Stimulated activated naive CD4-positive, alpha-beta T cell treated with Interleukin-2 at 50 U/mL for 16 hours (primary cell): ENCODE results near the gene MYBPC2.
A peak's percentile ranks its signal among the peaks of the same experiment; 100 is the strongest.
"Not testable (repeated sequence)": the region's sequence is repeated elsewhere in the genome, so short reads cannot be mapped to it uniquely, and the experiment has no call there.

Experiments used
- DNase-seq: peaks from one replicate; lab custom pipeline; 2025; lab: John Stamatoyannopoulos, UW

The MYBPC2 gene

DNA sequence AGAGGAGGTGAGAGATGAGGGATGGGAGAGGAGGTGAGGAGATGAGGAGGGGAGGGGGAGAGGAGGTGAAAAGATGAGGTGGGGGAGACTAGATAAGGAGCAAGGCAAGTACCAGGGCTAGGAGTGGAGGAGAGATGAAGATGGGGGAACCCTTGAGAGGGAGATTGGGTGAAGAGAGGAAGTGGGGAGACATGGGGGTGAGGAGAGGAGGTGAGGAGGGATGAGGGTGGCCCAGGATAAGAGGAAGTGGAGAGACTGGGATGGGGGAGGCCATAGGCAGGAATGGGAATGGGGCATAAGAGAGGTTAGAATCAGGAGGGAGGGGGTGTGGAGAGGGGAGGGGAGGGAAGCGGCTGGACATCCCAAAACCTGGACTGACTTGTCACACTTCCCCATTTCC lies 26.9 kb downstream of the MYBPC2 start:
- DNase-seq, result no peak

DNA sequence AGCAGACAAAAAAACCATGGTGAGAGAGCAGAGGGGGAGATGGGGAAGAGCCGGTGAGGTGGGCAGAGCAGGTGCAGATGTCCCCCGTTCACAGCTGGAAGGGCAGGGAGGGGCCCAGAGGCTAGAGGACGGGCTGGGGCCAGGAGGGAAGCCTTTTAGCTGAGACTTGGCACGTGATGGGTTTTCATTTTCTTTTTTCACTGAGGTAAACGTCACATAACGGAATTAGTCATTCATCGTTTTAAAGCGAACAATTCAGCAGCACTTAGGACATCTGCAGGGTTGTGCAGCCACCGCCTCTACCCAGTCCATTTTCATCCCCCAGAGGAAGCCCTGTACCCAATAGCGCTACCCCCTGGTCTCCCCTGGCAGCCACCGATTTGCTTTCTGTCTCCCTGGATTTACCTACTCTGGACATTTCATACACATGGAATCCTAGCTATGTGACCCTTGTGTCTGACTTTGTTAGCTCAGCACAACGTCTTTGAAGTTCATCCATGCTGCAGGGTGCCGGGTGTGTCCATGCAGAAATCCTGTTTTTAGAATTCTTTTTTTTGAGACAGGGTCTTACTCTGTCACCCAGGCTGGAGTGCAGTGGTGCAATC lies 27.6 kb downstream of the MYBPC2 start:
- DNase-seq, result no peak

DNA sequence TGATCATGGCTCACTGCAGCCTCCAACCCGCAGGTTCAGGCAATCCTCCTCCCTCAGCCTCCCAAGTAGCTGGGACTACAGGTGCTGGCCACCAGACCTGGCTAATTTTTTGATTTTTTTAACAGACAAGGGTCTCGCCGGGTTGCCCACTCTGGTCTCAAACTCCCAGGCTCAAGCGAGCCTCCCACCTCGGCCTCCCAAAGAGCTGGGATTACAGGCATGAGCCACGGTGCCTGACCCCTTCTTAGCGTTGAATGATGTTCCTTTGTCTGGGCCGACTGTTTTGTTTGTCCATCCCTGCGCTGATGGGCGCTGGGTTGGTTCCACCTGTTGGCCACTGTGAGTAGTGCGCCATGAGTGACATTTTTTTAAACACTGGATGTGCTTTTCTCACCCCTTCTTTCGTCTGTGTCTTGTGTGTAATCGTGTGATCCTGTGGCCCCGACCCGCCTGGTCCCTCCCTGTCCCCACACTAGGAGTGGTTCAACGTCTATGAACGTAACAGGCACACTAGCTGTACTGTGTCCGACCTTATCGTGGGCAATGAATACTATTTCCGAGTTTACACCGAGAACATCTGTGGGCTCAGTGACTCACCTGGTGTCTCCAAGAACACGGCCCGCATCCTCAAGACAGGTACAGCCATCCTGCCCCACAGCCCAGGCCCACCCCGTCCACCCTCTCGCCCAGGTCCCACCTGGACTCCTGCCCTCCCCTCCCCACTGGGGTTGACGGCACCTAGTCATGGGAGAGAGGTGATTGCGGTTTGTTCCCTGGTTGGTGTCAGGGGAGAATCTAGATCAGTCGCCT lies 28.6 kb downstream of the MYBPC2 start:
- DNase-seq, result peak; percentile 29

DNA sequence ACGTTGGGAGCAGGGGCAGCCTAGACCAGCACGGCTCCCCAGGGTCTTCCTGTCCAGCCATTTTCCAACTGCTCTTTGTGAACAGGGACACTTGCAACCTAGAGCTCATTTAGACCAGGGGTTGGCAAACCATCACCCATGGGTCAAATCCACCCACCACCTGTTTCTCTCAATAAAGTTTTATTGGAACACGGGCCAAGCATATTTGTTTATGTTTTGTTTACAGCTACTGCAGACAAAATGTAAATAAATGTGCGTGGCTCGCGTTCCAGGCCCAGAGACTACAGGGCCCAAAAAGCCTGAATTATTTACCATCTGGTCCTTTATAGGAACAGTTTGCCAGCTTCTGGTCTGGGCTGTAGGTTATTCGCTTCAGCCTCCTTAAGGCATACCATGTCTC lies 30.3 kb downstream of the MYBPC2 start:
- DNase-seq, result no peak

DNA sequence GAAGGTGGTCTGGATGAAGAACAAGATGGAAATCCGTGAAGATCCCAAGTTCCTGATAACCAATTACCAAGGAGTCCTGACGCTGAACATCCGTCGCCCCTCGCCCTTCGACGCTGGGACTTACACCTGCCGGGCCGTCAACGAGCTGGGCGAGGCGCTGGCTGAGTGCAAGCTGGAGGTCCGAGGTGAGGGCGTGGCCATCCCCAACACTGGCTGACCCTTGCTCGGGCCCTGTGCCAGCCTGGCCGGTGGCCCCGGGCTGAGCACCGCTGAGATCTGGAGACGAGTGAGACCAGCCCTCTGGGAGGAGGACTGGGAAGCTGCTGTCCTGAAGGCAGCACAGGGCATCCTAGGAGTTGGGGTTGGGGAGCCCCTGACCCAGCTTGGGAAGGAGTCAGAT lies 31.7 kb downstream of the MYBPC2 start:
- no peak for DNase-seq

DNA sequence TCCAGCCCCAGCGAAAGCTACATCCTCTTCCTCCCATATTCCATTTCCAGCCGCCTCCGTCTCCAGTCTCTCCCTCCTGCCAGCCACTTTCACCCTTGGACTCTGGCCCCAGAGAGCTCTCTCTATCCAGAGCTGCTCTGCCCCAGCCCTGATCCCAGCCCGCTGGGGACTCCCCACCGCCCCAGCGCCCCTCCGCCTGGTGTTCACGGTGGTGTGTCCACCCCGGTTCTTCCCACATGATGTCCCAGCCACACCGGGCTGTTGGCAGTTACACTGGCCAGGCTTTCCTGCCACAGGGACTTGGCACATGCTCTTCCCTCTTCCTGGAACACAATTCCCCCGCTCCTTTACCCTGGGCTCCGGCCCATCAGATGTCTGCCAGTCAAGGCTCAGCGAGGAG lies 32.3 kb downstream of the MYBPC2 start:
- DNase-seq, result no peak

DNA sequence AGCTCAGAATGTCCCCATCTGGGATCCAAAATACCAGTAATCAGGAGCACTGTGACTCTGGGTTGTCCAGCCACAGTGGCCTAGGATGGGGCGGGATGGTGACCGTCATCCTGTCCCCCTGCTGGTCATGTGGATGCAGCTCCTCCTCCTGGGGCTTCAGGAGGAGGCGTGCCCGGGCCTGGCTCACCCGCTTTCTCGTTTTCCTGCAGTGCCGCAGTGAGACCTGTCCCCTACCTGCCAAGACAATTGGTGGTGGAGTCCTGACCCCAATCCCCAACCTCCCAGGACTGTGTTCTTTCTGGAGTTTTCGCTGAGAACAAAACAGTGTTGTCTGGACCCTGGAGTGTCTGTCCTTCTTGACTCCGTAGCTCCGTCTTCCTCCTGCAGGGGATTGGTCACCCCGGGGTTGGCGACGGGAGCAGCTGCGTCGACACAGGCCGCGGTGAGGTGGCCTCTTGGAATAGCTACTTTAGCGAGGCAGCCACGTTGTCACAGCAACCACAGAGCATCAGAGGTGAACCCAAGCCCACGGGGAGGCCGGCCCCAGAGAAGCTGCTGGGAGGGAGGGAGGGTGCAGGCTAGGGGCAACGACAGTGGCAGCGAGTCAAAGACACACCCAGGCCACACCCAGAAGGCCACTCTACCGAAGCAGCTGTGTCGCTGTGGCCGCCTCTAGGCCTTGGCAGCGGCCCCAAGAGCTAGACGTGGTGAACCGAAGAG lies 33.5 kb downstream of the MYBPC2 start:
- DNase-seq, result no peak

DNA sequence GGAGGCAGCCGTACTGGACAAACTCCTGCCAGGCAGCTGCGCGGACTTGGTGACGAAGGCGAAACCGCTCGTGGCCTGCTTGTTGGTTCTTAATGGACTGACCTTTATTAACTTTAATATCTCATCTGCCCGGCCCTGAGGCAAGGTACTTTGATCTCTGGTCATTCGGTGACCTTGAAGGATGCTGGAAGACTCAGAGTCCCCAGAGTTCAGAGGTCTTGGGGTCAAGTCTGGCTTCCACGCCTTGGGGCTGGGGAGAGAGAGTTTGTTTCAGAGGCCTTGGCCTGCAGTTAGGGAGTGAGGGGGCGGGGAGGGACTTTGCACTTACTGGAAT lies 34.0 kb downstream of the MYBPC2 start:
- no peak for DNase-seq

DNA sequence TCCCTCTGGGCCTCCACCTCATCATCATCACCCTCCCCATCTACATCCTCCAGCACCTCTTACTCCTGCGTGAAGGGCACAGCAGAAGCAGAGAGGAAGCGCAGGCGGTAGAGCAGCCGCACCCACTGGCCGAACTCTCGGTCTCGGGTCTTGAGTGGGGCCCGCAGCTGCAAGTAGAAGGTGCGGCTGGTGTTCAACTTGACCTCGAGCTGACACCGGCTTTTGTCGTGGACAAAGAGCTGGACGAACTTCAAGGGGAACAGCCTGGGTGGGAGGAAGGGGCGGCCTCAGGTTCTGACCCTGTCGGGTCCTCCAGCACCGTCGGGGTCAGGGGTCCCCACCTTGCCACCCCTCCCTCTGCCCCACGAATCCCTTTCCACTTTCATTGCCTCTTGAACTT lies 34.9 kb downstream of the MYBPC2 start:
- no peak for DNase-seq

DNA sequence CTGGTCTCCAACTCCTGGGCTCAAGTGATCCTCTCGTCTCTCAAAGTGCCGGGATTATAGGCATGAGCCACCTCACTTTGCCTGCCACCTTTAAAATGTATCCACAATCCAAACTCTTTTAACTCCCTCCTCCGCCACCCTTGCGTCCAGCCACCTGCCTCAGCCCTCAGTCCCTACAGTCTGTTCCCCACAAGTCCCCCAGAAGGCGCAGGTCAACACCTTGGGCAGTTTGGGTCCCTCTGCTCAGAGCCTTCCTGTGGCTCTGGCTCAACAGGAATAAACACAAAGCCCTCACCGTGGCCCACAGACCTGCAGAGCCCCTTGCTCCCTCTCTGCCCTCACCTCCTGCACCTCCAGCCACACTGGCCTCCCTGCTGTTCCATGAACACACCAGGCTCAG lies 36.1 kb downstream of the MYBPC2 start:
- no peak for DNase-seq

DNA sequence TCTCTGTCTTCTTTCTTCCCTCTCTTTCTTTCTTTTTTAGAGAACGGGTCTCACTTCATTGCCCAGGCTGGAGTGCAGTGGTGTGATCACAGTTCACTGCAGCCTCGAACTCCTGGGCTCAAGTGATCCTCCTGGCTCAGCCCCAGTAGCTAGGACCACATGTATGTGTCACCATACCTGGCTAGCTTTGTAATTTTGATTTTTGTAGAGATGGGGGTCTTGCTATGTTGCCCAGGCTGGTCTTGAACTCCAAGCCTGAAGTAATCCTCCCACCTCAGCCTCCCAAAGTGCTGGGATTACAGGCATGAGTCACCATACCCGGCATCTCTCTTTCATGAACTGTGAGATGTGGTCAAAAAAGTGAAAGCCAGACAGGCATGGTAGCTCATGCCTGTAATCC lies 40.6 kb downstream of the MYBPC2 start:
- DNase-seq, result not testable (repeated sequence)

DNA sequence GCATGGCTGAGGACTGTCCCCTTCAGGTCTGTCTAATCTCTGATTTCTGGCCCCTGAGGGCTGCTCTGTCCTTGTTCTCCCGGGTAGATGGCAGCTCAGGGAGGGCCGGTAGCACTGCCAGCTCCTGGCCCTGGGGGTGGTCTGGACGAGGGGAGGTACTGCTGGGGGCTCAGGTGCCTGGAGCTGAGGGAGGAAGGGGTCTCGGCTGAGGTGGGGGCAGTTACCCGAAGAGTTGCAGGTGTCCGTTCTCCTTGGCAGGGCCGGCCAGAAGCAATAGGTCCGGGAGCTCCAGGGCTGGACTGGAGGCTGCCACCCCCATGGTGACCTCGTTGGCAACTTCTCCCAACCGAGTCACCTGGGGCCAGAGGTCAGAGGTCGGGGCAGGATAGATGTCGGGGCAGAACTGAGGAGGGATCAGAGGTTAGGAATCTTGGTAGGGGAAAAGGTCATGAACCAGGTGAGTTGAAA lies 42.4 kb downstream of the MYBPC2 start:
- no peak for DNase-seq

DNA sequence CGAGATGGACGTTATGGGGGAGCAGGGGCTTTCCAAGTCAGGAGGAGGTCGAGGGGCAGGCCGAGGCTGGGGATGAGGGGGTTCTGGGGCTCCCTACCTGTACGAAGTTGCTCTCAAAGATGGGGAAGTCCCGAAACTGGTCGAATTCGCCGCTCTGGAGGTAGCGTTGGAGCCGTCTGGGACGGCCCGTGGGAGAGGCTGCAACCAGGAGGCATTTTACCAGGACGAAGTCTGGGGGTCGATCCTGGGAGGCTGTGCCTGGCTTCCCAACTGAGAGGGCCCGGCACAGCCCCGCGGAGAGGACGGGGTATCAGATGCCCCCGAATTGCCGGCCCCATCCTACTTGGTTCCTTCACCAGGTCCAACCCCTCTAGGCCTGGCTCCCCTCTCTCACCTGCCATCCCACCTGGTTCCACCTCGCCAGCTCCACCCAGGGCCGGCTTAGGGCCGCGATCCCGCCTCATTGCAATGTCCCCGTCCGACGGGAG lies 43.1 kb downstream of the MYBPC2 start:
- DNase-seq, result no peak

DNA sequence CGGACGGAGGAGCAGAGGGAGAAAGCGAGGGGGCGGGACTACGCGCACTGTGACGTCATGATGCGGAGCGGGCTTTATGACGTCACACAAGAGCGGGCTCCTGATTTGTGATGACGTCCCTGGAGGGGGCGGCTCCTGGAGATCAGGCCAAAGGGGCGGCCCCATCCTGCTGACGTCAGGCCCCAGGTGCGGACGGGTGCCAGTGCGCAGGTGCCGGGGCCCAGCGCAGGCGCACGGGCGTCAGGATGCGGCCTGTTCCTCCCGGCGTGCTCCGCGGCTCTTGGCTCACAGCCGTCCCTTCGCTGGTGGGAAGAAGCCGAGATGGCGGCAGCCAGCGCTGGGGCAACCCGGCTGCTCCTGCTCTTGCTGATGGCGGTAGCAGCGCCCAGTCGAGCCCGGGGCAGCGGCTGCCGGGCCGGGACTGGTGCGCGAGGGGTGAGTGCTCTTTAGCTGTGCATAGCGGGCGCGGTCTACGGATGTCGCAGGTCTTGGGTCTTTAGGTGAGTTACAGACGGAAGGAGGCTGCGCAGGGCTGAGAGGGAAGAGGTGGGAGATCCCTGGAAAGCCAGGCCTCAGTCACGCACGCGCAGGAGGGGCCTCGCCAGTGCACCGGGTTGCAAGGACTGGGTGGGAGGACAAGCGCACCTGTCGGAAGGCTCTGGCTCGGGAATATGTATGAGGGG lies 43.7 kb downstream of the MYBPC2 start, which contains the start of the genes EMC10 and GARIN5A:
Gene EMC10, plus strand, starts transcription at position 284 of the 683 bp plus-strand sequence. Its CDS starts 38 bp downstream, at position 322.
Gene GARIN5A, minus strand, starts transcription at position 625 of the 683 bp plus-strand sequence. Its CDS starts 460 bp downstream, at position 165.
- peak; percentile 90 for DNase-seq

DNA sequence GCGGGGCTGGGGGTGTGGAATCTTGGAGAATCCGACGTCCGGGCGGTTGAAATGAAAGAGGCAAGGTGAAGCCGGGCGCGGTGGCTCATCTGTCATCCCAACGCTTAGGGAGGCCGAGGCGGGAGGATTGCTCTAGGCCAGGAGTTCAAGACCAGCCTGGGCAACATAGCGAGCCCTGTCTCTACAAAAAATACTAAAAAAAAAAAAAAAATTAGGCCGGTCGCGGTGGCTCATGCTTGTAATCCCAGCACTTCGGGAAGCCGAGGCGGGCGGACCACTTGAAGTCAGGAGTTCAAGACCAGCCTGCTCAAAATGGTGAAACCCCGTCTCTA lies 44.2 kb downstream of the MYBPC2 start:
- no peak for DNase-seq

DNA sequence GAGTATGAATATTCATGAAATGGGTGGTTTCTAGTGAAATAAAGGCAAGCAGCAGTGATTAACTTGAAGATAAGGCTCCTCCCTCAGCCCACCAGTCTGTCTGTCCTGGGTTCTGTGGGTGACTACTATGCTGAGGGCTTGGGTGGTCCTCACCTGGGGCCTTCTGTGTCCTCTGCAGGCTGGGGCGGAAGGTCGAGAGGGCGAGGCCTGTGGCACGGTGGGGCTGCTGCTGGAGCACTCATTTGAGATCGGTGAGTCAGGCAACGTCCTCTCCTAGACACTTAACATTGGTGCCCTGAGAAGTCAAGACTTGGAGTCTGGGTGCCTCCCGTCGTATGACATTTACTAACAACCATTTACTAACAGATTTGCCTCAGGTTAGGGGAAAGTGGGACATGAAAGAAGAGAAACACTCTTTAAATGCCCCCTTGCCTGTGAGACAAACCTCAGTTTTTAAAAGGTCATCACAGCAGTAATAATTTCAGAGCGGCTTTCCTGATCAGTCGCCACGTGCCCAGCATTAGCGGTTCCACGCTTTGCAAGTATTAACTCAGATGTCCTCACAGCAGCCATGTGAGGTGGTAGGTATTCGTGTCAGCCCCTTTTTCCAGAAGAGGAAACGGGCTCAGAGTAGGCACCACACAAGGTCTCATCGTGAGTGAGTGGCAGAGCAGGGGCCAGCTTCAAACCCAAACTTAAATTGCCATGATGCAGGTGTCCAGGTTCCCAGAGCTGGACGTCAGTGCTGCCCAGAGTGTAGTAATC lies 45.2 kb downstream of the MYBPC2 start:
- DNase-seq, result no peak

DNA sequence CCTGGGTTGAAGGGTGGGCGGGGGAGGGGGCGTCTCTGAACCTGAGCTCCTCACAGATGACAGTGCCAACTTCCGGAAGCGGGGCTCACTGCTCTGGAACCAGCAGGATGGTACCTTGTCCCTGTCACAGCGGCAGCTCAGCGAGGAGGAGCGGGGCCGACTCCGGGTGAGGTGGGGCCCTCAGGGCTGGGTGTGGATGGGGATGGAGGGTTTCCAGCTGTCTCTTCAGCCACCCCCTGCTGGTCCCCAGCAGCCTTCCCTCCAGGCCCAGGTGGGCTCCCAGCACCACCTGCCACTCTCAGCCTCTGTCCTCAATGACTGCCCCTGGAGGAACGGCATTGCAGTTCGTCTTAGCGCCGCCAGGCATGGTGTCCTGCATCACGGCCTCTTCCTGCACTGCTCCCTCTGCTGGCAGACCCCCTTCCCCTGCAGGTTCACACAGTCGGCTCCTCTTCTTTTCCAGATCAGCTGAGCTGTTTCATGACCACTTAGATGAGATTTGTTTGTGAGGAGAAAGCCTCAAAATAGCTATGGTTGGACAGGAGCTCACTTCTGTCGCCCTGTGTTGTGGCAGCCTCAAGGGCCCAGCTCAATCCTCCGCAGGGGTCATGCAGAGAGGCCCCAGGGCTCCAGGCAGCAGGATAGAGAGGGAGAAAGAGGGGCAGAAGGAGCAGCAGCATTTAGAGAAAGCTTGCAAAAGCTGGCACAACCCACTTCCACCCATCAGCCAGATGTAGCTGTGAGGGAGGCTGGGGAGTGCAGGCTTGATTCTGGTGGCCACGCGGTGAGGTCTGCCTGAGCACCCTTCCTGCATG lies 46.4 kb downstream of the MYBPC2 start:
- no peak for DNase-seq

DNA sequence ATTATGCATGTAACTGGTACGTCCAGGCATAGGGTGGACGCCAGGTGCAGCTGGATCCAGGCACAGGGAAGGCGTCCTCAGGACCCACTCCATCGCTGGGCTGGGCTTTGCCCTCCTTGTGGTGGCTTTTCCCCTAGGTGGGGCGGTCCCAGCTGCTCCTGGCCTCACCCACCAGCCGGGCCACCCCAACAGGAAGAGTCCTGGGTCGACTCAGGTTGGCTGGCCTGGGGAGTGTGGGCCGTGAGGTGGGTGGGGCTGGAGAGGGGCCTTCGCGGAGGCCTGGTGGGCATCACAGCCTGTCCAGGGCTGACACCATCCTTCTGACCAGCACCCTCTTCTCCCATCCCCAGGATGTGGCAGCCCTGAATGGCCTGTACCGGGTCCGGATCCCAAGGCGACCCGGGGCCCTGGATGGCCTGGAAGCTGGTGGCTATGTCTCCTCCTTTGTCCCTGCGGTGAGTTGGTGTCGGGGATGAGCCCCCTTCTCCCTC lies 47.1 kb downstream of the MYBPC2 start:
- DNase-seq, result no peak

DNA sequence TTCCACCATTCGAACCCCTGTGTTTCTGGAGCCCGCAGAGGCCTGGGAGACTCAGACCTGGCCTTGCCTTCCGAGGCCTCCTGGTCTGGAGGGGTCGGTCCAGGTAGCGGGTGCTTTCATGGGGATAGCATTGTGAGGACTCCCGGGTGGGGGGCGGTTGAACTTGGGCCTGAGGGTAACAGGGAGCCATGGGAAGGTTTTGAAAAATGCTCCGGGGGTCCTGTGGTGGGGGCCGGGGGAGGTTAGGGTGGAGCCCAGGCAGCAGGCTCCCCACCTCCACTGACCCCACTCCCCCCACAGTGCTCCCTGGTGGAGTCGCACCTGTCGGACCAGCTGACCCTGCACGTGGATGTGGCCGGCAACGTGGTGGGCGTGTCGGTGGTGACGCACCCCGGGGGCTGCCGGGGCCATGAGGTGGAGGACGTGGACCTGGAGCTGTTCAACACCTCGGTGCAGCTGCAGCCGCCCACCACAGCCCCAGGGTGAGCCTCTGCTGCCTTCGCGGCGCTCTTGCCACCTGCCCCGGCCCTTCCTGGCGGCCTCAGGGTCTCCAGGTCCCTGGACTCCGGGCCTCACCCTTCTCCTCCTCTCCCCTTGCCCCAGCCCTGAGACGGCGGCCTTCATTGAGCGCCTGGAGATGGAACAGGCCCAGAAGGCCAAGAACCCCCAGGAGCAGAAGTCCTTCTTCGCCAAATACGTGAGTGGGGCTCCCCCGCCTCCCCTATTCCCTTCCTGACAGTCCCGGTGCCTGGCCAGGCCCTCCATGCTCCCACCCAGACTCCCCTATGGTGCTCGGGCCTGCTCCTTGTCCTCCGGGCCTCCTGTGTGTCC lies 47.8 kb downstream of the MYBPC2 start:
- no peak for DNase-seq
